A549 (cell line): ENCODE measurements around the gene CILP2. TPM values are rescaled to one million over a fixed set of nuclear protein-coding genes. Genes with fewer than 3 reads are reported as not detected.

Experiments used
- ATAC-seq, 2 experiments: fragments of 200-7000 bp in 1 of 2; fragments of >200 bp in 1 of 2; cut with Nextera tagmentation in 1 of 2; cut with Tn5 transposase in 1 of 2; 3 replicates each; pipeline versions ENCODE4 v1.8.0 to v1.9.1; 2018 to 2020; ENCODE audit warnings: mild to moderate bottlenecking in 1 of 2, moderate library complexity in 1 of 2
- CTCF ChIA-PET: fragments of 300-600 bp; sonication (Branson Sonifier 250); formaldehyde crosslinking; extraction: SDS; loops from one replicate; lab custom pipeline; 2021; ENCODE audit warnings: antibody characterized with exemption, inconsistent platforms; lab: Yijun Ruan, JAX
- POLR2A ChIA-PET: fragments of 350-600 bp; formaldehyde crosslinking; extraction: SDS; loops from one replicate; lab custom pipeline; 2021; ENCODE audit warnings: antibody characterized with exemption, inconsistent platforms; lab: Yijun Ruan, JAX
- DNase-seq, 2 experiments: peaks; one replicate each; pipeline versions ENCODE4 v3.0.0 to v3.0.0-alpha.2; 2011 to 2016; ENCODE audit warnings: low read depth in 1 of 2, low spot score in 1 of 2
- FAIRE-seq: peaks from 2 replicates; lab custom pipeline; 2011; peaks lifted over from hg19 to GRCh38; lab: Jason Lieb, UNC
- H3K27ac ChIP-seq, 2 experiments: fragments of >200 bp; sonication (Bioruptor Twin); formaldehyde crosslinking; 3 replicates each; pipeline ENCODE4 v1.5.1; 2016 to 2017
- H3K4me1 ChIP-seq: fragments of >200 bp; sonication (Bioruptor Twin); formaldehyde crosslinking; 3 replicates; pipeline ENCODE4 v1.6.1; 2016
- H3K4me2 ChIP-seq: fragments of >200 bp; sonication (Bioruptor Twin); formaldehyde crosslinking; 3 replicates; pipeline ENCODE4 v1.6.1; 2016
- H3K4me3 ChIP-seq: fragments of >200 bp; sonication (Bioruptor Twin); formaldehyde crosslinking; 3 replicates; pipeline ENCODE4 v1.5.1; 2016
- H3K9me3 ChIP-seq: fragments of >200 bp; sonication (Bioruptor Twin); formaldehyde crosslinking; 3 replicates; pipeline ENCODE4 v1.6.1; 2016
- BHLHE40 ChIP-seq: IDR thresholded peaks from 2 replicates; pipeline ENCODE4 v1.6.1; 2012; ENCODE audit warnings: low read depth, low read length, inconsistent platforms
- CBX8 ChIP-seq: fragments of 200-600 bp; sonication (generic); IDR thresholded peaks from 2 replicates; pipeline ENCODE4 v1.6.1; 2016
- CHD4 ChIP-seq: fragments of 200-600 bp; sonication (generic); IDR thresholded peaks from 2 replicates; pipeline ENCODE4 v1.6.1; 2016; ENCODE audit warnings: antibody characterized with exemption, mild to moderate bottlenecking, borderline replicate concordance
- E2F6 ChIP-seq: IDR thresholded peaks from 2 replicates; pipeline ENCODE4 v1.6.1; 2012; ENCODE audit warnings: low read depth, borderline replicate concordance
- EHF ChIP-seq: fragments of 250-450 bp; sonication (Bioruptor Pico); IDR thresholded peaks from 2 replicates; pipeline ENCODE4 v1.5.0; 2020; ENCODE audit warnings: mild to moderate bottlenecking
- FOSL2 ChIP-seq, 2 experiments: fragments of 450-650 bp in 1 of 2; fragments of >200 bp in 1 of 2; sonication (Bioruptor Twin) in 1 of 2; formaldehyde crosslinking; IDR thresholded peaks; 2 replicates each; pipeline versions ENCODE4 v1.5.0 to v1.6.1; 2016 to 2020; ENCODE audit warnings: mild to moderate bottlenecking in 1 of 2, moderate library complexity in 1 of 2
- FOXS1 ChIP-seq: fragments of 250-450 bp; sonication (Bioruptor Pico); IDR thresholded peaks from 2 replicates; pipeline ENCODE4 v1.5.0; 2020; ENCODE audit warnings: mild to moderate bottlenecking, moderate library complexity
- HDAC2 ChIP-seq: fragments of 200-600 bp; sonication (generic); IDR thresholded peaks from 2 replicates; pipeline ENCODE4 v1.6.1; 2016
- HMGXB4 ChIP-seq: fragments of 250-450 bp; sonication (Bioruptor Pico); IDR thresholded peaks from 2 replicates; pipeline ENCODE4 v1.5.0; 2021; ENCODE audit warnings: mild to moderate bottlenecking, moderate library complexity, borderline replicate concordance
- HOXB5 ChIP-seq: fragments of 250-450 bp; sonication (Bioruptor Pico); IDR thresholded peaks from 2 replicates; pipeline ENCODE4 v1.5.0; 2020; ENCODE audit warnings: mild to moderate bottlenecking, moderate library complexity
- JUN ChIP-seq, 2 experiments: fragments of >200 bp; sonication (Bioruptor Twin); formaldehyde crosslinking; IDR thresholded peaks; 2 replicates in 1 of 2; 3 replicates in 1 of 2; pipeline ENCODE4 v1.6.1; 2016 to 2017
- MAX ChIP-seq: IDR thresholded peaks from 2 replicates; pipeline ENCODE4 v1.6.1; 2012
- NPAS2 ChIP-seq: fragments of 250-450 bp; sonication (Bioruptor Pico); IDR thresholded peaks from 2 replicates; pipeline ENCODE4 v1.8.0; 2022; ENCODE audit warnings: mild to moderate bottlenecking, moderate library complexity, borderline replicate concordance
- NR3C1 ChIP-seq: fragments of >200 bp; sonication (Bioruptor Twin); formaldehyde crosslinking; IDR thresholded peaks from 3 replicates; pipeline ENCODE4 v1.6.1; 2017
- PBX3 ChIP-seq: IDR thresholded peaks from 2 replicates; pipeline ENCODE4 v1.6.1; 2012
- RAD21 ChIP-seq, 2 experiments: fragments of >200 bp in 1 of 2; sonication (Bioruptor Twin) in 1 of 2; formaldehyde crosslinking in 1 of 2; IDR thresholded peaks in 1 of 2; conservative IDR thresholded peaks in 1 of 2; 2 replicates in 1 of 2; 3 replicates in 1 of 2; pipeline ENCODE4 v1.6.1; 2012 to 2018; ENCODE audit warnings: inconsistent platforms in 1 of 2
- REST ChIP-seq: fragments of 200-600 bp; sonication (generic); IDR thresholded peaks from 2 replicates; pipeline ENCODE4 v1.6.1; 2016; ENCODE audit warnings: antibody characterized with exemption, mild to moderate bottlenecking, moderate library complexity
- SREBF2 ChIP-seq: fragments of 450-650 bp; IDR thresholded peaks from 2 replicates; pipeline ENCODE4 v1.6.1; 2014; ENCODE audit warnings: mild to moderate bottlenecking, moderate library complexity
- TFCP2L1 ChIP-seq: fragments of 250-450 bp; sonication (Bioruptor Pico); IDR thresholded peaks from 2 replicates; pipeline ENCODE4 v1.5.0; 2021; ENCODE audit warnings: mild to moderate bottlenecking
- ZC3H11A ChIP-seq: fragments of 450-650 bp; IDR thresholded peaks from 2 replicates; pipeline ENCODE4 v1.6.1; 2014; ENCODE audit warnings: antibody characterized with exemption, mild to moderate bottlenecking
- ZFP36 ChIP-seq: fragments of 450-650 bp; IDR thresholded peaks from 2 replicates; pipeline ENCODE4 v1.6.1; 2014; ENCODE audit warnings: borderline replicate concordance; ENCODE audit not compliant: partially characterized antibody
- WGBS: methylation state at CpG from one replicate; pipeline ENCODE4 v1.1.6; 2017; ENCODE audit errors: missing lambda C conversion rate; 5-methylcytosine and 5-hydroxymethylcytosine counted together
- polyA plus RNA-seq, 4 experiments: library from polyadenylated mRNA; depleted of rRNA in 3 of 4; stranded (reverse); fragments of >200 nt; fragmentation: RNase III in 1 of 4; extraction: RNeasy Plus Mini Kit Qiagen cat#74134 plus additional on column Dnase treatment in 1 of 4; gene quantifications; 2 replicates in 3 of 4; 3 replicates in 1 of 4; pipeline ENCODE4 v1.2.3, GENCODE V29; 2011 to 2017

Gene CILP2
- polyA plus RNA-seq, 2 of the 4 experiments (the other 2 are of a cell fraction), result 0.17 TPM

GRCh38 chr19:19493841-19494546 is 44.1 kb upstream of the CILP2 start:
- Histone ChIP-seq H3K4me3 (no peak overlapping the region), H3K9me3 (no peaks in the 10 kb centered on the region), H3K27ac (no peak overlapping the region), H3K4me2 (no peak overlapping the region), H3K4me1 (peaks cover 8% of the 10 kb centered on the region; the same call in 2 of the 3 replicates)
- FAIRE-seq, result no peak
- TF ChIP-seq NR3C1 (no peak), SREBF2 (no peak), ZFP36 (no peak), EHF (no peak), E2F6 (no peak), ZC3H11A (no peak), TFCP2L1 (CRISPR knock-in tag) (no peak), HOXB5 (CRISPR knock-in tag) (no peak), PBX3 (no peak), BHLHE40 (no peak), HDAC2 (no peak), CBX8 (no peak), NPAS2 (CRISPR knock-in tag) (no peak), FOXS1 (CRISPR knock-in tag) (no peak), REST (no peak), JUN (IDR thresholded peaks at IDR 0.05) (no peak)
- WGBS, result 81% methylated on average over 14 of the region's 15 CpGs
- DNase-seq, result no peak
- CTCF ChIA-PET, result interaction anchor here (4.9 kb wide), 1 partner anchor 127 kb away, joined by 53 read pairs; no protein-coding TSS in a partner anchor
- ATAC-seq, result no peak
- POLR2A ChIA-PET, result no interaction called here

GRCh38 chr19:19495614-19496603 is 42.2 kb upstream of the CILP2 start:
- WGBS, result 87% methylated on average over 24 of the region's 30 CpGs

More at GRCh38 chr19:19495614-19496603, 42.2 kb upstream of the CILP2 start:
- ATAC-seq (no peak), FAIRE-seq (no peak), DNase-seq (no peak)
- H3K4me2 ChIP-seq, result no peak overlapping the region
- POLR2A ChIA-PET, result no interaction called here
- H3K9me3 ChIP-seq, result no peaks in the 10 kb centered on the region
- no peak overlapping the region for H3K27ac ChIP-seq
- no peaks in the 10 kb centered on the region for H3K4me1 ChIP-seq
- CTCF ChIA-PET, result no interaction called here
- TF ChIP-seq MAX (no peak), SREBF2 (no peak), HMGXB4 (CRISPR knock-in tag) (no peak), FOSL2 (IDR thresholded peaks at IDR 0.05) (no peak), FOSL2 (CRISPR knock-in tag; IDR thresholded peaks at IDR 0.05) (no peak), CHD4 (no peak), EHF (no peak), RAD21 (conservative IDR thresholded peaks at IDR 0.05 in 1 of 2, IDR thresholded peaks at IDR 0.05 in 1 of 2) (no peak)
- TF ChIP-seq, all 56 proteins: peak for 0
- no peak overlapping the region for H3K4me3 ChIP-seq
